ENCODE data around the gene TMTC2.

The TMTC2 gene

GRCh38 chr12:83099436-83099835 is 412.7 kb downstream of the TMTC2 start:
- Histone ChIP-seq H3K9me3 (ENCODE audit: insufficient read depth, low read depth, low read length) (no peaks in the 10 kb centered on the region), H2BK5ac (ENCODE audit: low read depth, low read length, poor library complexity) (no peak overlapping the region), H3K4me3 (ENCODE audit: low read depth, low read length) (no peak overlapping the region), H3K9ac (ENCODE audit: low read length) (no peak overlapping the region), H3K4ac (ENCODE audit: low read depth, low read length) (no peak overlapping the region), H3K36me3 (ENCODE audit: control insufficient read depth in 1 of 2, insufficient read depth in 2 of 2, low read length in 2 of 2) (peaks cover 0 to 2% of the 10 kb centered on the region in 2 experiments), H3K4me1 (ENCODE audit: control insufficient read depth in 1 of 2, insufficient read depth in 2 of 2, low read length in 2 of 2) (no peaks in the 10 kb centered on the region), H2BK12ac (ENCODE audit: low read length) (no peak overlapping the region), H2BK120ac (ENCODE audit: insufficient read depth, low read length, poor library complexity) (no peak overlapping the region), H2AK5ac (ENCODE audit: low read length) (no peak overlapping the region), H3K27me3 (ENCODE audit: insufficient read depth, low read length) (no peaks in the 10 kb centered on the region), H4K12ac (ENCODE audit: low read depth, low read length) (no peak overlapping the region), H3K79me2 (ENCODE audit: control insufficient read depth, insufficient read depth, low read length, poor library complexity) (no peaks in the 10 kb centered on the region), H3K27ac (ENCODE audit: low read depth, low read length) (no peak overlapping the region), H2AFZ (ENCODE audit: insufficient read depth, low read length, poor library complexity) (no peak overlapping the region), H4K8ac (ENCODE audit: low read depth, low read length) (no peak overlapping the region), H4K91ac (ENCODE audit: low read depth, low read length) (no peak overlapping the region), H3K18ac (ENCODE audit: low read length) (no peak overlapping the region), H3K4me2 (ENCODE audit: low read length) (no peak overlapping the region), H3K23ac (ENCODE audit: low read length) (no peak overlapping the region), H3K79me1 (ENCODE audit: low read length) (no peaks in the 10 kb centered on the region), H3K14ac (ENCODE audit: low read length) (no peak overlapping the region)
- DNase-seq: no peak
- WGBS (ENCODE audit: extremely low coverage, insufficient coverage, insufficient read length): no CpG with 5 or more reads among the region's 3 CpGs

DNA sequence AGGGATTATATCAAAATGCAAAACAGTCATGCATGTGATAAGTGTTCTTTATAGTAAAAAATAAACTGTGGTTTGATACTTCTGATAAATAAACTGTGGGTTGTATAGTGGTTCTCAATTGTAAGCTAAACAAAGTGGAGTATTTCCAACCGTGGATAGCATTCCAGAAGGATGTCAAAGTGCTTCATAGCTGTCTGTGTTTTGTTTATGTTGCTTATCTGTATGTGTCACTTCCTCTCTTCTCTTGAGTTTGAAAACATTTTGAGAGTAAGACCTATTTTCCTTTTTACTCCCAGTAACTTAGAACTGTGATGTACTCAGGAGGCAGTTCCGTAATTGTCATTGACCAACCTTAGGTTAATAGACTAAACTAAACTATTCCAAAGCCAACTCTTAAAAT is 415.8 kb downstream of the TMTC2 start:
- Histone ChIP-seq H2BK120ac (ENCODE audit: insufficient read depth, low read length, poor library complexity) (no peak overlapping the region), H2BK12ac (ENCODE audit: low read length) (no peak overlapping the region), H3K4me1 (ENCODE audit: control insufficient read depth in 1 of 2, insufficient read depth in 2 of 2, low read length in 2 of 2) (no peaks in the 10 kb centered on the region), H3K79me1 (ENCODE audit: low read length) (no peaks in the 10 kb centered on the region), H2AFZ (ENCODE audit: insufficient read depth, low read length, poor library complexity) (no peak overlapping the region), H4K12ac (ENCODE audit: low read depth, low read length) (no peak overlapping the region), H4K8ac (ENCODE audit: low read depth, low read length) (no peak overlapping the region), H2BK5ac (ENCODE audit: low read depth, low read length, poor library complexity) (no peak overlapping the region), H3K14ac (ENCODE audit: low read length) (no peak overlapping the region), H3K4me3 (ENCODE audit: low read depth, low read length) (no peak overlapping the region), H3K4ac (ENCODE audit: low read depth, low read length) (no peak overlapping the region), H3K23ac (ENCODE audit: low read length) (no peak overlapping the region), H3K27me3 (ENCODE audit: insufficient read depth, low read length) (no peaks in the 10 kb centered on the region), H2AK5ac (ENCODE audit: low read length) (no peak overlapping the region), H3K36me3 (ENCODE audit: control insufficient read depth in 1 of 2, insufficient read depth in 2 of 2, low read length in 2 of 2) (peaks cover 2 to 6% of the 10 kb centered on the region in 2 experiments), H3K79me2 (ENCODE audit: control insufficient read depth, insufficient read depth, low read length, poor library complexity) (no peaks in the 10 kb centered on the region), H3K18ac (ENCODE audit: low read length) (no peak overlapping the region), H3K4me2 (ENCODE audit: low read length) (no peak overlapping the region), H3K9me3 (ENCODE audit: insufficient read depth, low read depth, low read length) (no peaks in the 10 kb centered on the region), H4K91ac (ENCODE audit: low read depth, low read length) (no peak overlapping the region), H3K9ac (ENCODE audit: low read length) (no peak overlapping the region), H3K27ac (ENCODE audit: low read depth, low read length) (no peak overlapping the region)
- no peak for DNase-seq
- WGBS (ENCODE audit: extremely low coverage, insufficient coverage, insufficient read length): no CpG with 5 or more reads among the region's 2 CpGs

GRCh38 chr12:83106873-83107272 is 420.2 kb downstream of the TMTC2 start:
- H3K27ac ChIP-seq (ENCODE audit: low read depth, low read length): no peak overlapping the region
- no peak overlapping the region for H2BK120ac ChIP-seq (ENCODE audit: insufficient read depth, low read length, poor library complexity)
- no peak overlapping the region for H4K91ac ChIP-seq (ENCODE audit: low read depth, low read length)
- H3K23ac ChIP-seq (ENCODE audit: low read length): no peak overlapping the region
- DNase-seq: no peak
- no peaks in the 10 kb centered on the region for H3K79me1 ChIP-seq (ENCODE audit: low read length)
- H3K9ac ChIP-seq (ENCODE audit: low read length): no peak overlapping the region
- no peaks in the 10 kb centered on the region for H3K79me2 ChIP-seq (ENCODE audit: control insufficient read depth, insufficient read depth, low read length, poor library complexity)
- no peak overlapping the region for H3K18ac ChIP-seq (ENCODE audit: low read length)
- H3K4me1 ChIP-seq (ENCODE audit: control insufficient read depth in 1 of 2, insufficient read depth in 2 of 2, low read length in 2 of 2): no peaks in the 10 kb centered on the region
- H3K9me3 ChIP-seq (ENCODE audit: insufficient read depth, low read depth, low read length): no peaks in the 10 kb centered on the region
- no peak overlapping the region for H4K8ac ChIP-seq (ENCODE audit: low read depth, low read length)
- no peak overlapping the region for H4K12ac ChIP-seq (ENCODE audit: low read depth, low read length)
- H2BK12ac ChIP-seq (ENCODE audit: low read length): no peak overlapping the region
- peaks cover 2 to 6% of the 10 kb centered on the region in 2 experiments for H3K36me3 ChIP-seq (ENCODE audit: control insufficient read depth in 1 of 2, insufficient read depth in 2 of 2, low read length in 2 of 2)
- no peak overlapping the region for H2AK5ac ChIP-seq (ENCODE audit: low read length)
- H3K4me3 ChIP-seq (ENCODE audit: low read depth, low read length): no peak overlapping the region
- H3K27me3 ChIP-seq (ENCODE audit: insufficient read depth, low read length): no peaks in the 10 kb centered on the region
- no peak overlapping the region for H2BK5ac ChIP-seq (ENCODE audit: low read depth, low read length, poor library complexity)
- no peak overlapping the region for H2AFZ ChIP-seq (ENCODE audit: insufficient read depth, low read length, poor library complexity)
- no CpG with 5 or more reads among the region's 1 CpG for WGBS (ENCODE audit: extremely low coverage, insufficient coverage, insufficient read length)
- no peak overlapping the region for H3K14ac ChIP-seq (ENCODE audit: low read length)
- no peak overlapping the region for H3K4me2 ChIP-seq (ENCODE audit: low read length)
- no peak overlapping the region for H3K4ac ChIP-seq (ENCODE audit: low read depth, low read length)

DNA sequence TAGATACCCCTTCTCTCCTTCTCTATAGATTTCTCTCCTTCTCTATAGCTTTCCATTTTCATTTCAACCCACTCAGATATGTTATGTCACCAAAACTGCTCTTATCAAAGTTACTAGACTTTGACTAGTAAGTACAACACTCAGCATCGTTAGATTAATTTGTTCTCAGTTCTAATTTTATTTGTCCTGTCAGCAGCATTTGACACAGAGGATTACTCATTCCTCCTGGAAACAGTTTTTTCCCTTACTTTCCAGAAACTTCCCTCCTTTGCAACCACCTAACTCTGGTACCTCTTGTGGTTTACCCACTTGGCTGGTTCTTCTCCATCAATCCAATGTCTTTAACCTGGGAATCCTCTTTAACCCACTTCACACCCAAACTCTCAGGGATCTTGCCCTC is 423.7 kb downstream of the TMTC2 start:
- Histone ChIP-seq H2BK12ac (ENCODE audit: low read length) (no peak overlapping the region), H4K91ac (ENCODE audit: low read depth, low read length) (no peak overlapping the region), H3K9ac (ENCODE audit: low read length) (no peak overlapping the region), H3K4me3 (ENCODE audit: low read depth, low read length) (no peak overlapping the region), H3K36me3 (ENCODE audit: control insufficient read depth in 1 of 2, insufficient read depth in 2 of 2, low read length in 2 of 2) (peaks cover 0 to 3% of the 10 kb centered on the region in 2 experiments), H3K4me1 (ENCODE audit: control insufficient read depth in 1 of 2, insufficient read depth in 2 of 2, low read length in 2 of 2) (no peaks in the 10 kb centered on the region), H3K79me2 (ENCODE audit: control insufficient read depth, insufficient read depth, low read length, poor library complexity) (no peaks in the 10 kb centered on the region), H3K23ac (ENCODE audit: low read length) (no peak overlapping the region), H3K27ac (ENCODE audit: low read depth, low read length) (no peak overlapping the region), H2BK120ac (ENCODE audit: insufficient read depth, low read length, poor library complexity) (no peak overlapping the region), H3K4ac (ENCODE audit: low read depth, low read length) (no peak overlapping the region), H4K8ac (ENCODE audit: low read depth, low read length) (no peak overlapping the region), H3K79me1 (ENCODE audit: low read length) (no peaks in the 10 kb centered on the region), H3K27me3 (ENCODE audit: insufficient read depth, low read length) (no peaks in the 10 kb centered on the region), H3K14ac (ENCODE audit: low read length) (no peak overlapping the region), H2BK5ac (ENCODE audit: low read depth, low read length, poor library complexity) (no peak overlapping the region), H2AK5ac (ENCODE audit: low read length) (no peak overlapping the region), H2AFZ (ENCODE audit: insufficient read depth, low read length, poor library complexity) (no peak overlapping the region), H4K12ac (ENCODE audit: low read depth, low read length) (no peak overlapping the region), H3K9me3 (ENCODE audit: insufficient read depth, low read depth, low read length) (no peaks in the 10 kb centered on the region), H3K4me2 (ENCODE audit: low read length) (no peak overlapping the region), H3K18ac (ENCODE audit: low read length) (no peak overlapping the region)
- DNase-seq: no peak
- WGBS (ENCODE audit: extremely low coverage, insufficient coverage, insufficient read length): no CpG with 5 or more reads among the region's 1 CpG
